Upper lobe of left lung (tissue), 6 donors: ENCODE data around the gene PUDP. TPM values are rescaled to one million over a fixed set of nuclear protein-coding genes. Genes with fewer than 3 reads are reported as not detected.
"Not testable (repeated sequence)": the region's sequence is repeated elsewhere in the genome, so short reads cannot be mapped to it uniquely, and the experiment has no call there.

Experiments used
- ATAC-seq, 2 donors: fragments of 200-7000 bp; cut with Tn5 transposase; one replicate each; pipeline ENCODE4 v1.9.1; 2022; ENCODE audit warnings: mild to moderate bottlenecking in 2 of 2, moderate library complexity in 2 of 2; ENCODE audit not compliant: low FRiP score in 2 of 2
- DNase-seq, 2 donors: peaks; one replicate each; pipeline ENCODE4 v3.0.0-alpha.2; 2019 to 2020
- H3K27ac ChIP-seq, 4 donors: fragments of 200-600 bp; sonication (generic); one replicate each; pipeline ENCODE4 v1.5.1; 2016 to 2019
- H3K27me3 ChIP-seq, 4 donors: fragments of 200-600 bp; sonication (generic); one replicate each; pipeline ENCODE4 v1.5.1; 2017 to 2019
- H3K36me3 ChIP-seq, 4 donors: fragments of 200-600 bp; sonication (generic); one replicate each; pipeline ENCODE4 v1.5.1; 2016 to 2019
- H3K4me1 ChIP-seq, 4 donors: fragments of 200-600 bp; sonication (generic); one replicate each; pipeline ENCODE4 v1.5.1; 2018 to 2019
- H3K4me3 ChIP-seq, 4 donors: fragments of 200-600 bp; sonication (generic); one replicate each; pipeline ENCODE4 v1.5.1; 2017 to 2019; ENCODE audit warnings: mild to moderate bottlenecking in 2 of 4, moderate library complexity in 1 of 4
- H3K9me3 ChIP-seq, 4 donors: fragments of 200-600 bp; sonication (generic); one replicate each; pipeline ENCODE4 v1.5.1; 2018 to 2019
- CTCF ChIP-seq, 6 experiments: fragments of 450-650 bp in 4 of 6; fragments of 200-600 bp in 2 of 6; sonication (generic) in 2 of 6; IDR thresholded peaks; one replicate each; pipeline ENCODE4 v1.5.1; 2016 to 2019; ENCODE audit warnings: antibody characterized with exemption in 6 of 6
- EP300 ChIP-seq, 4 donors: sonication (generic); formaldehyde crosslinking; IDR thresholded peaks; one replicate each; pipeline ENCODE4 v1.5.1; 2017; ENCODE audit warnings: antibody characterized with exemption in 4 of 4, control low read depth in 2 of 4
- POLR2A ChIP-seq, 4 donors: fragments of 450-650 bp; IDR thresholded peaks; one replicate each; pipeline ENCODE4 v1.5.1; 2016 to 2017; ENCODE audit warnings: antibody characterized with exemption in 4 of 4, mild to moderate bottlenecking in 2 of 4
- POLR2AphosphoS5 ChIP-seq, 2 donors: sonication (generic); formaldehyde crosslinking; IDR thresholded peaks; one replicate each; pipeline ENCODE4 v1.5.1; 2017; ENCODE audit warnings: antibody characterized with exemption in 2 of 2
- WGBS, 2 donors: methylation state at CpG; one replicate each; pipeline ENCODE4 v1.1.5; 2017 to 2018; 5-methylcytosine and 5-hydroxymethylcytosine counted together
- total RNA-seq, 6 donors: library from RNA; depleted of rRNA in 4 of 6; stranded (reverse); fragments of >200 nt in 4 of 6; gene quantifications; one replicate each; pipeline versions ENCODE4 v1.1.0 to v1.2.1, GENCODE V29; 2016 to 2021
- donor health status: DM: no; HTN: no; CAD: no; lungs with moderate emphysema.
- donor health status: DM: no; HTN: yes; CAD: no; lungs with severe emphysema.

Gene PUDP
- total RNA-seq, 6 donors from 2014 or later, result 15.0 to 48.2 (median 25.8) TPM

GRCh38 chrX:7050271-7050670 lies 97.7 kb downstream of the PUDP start:
- no peak overlapping the region for H3K27ac ChIP-seq
- H3K27me3 ChIP-seq, result no peaks in the 10 kb centered on the region
- no peak for TF ChIP-seq POLR2A (IDR thresholded peaks at IDR 0.05)
- no peak for TF ChIP-seq CTCF (IDR thresholded peaks at IDR 0.05)
- no peak for TF ChIP-seq EP300 (IDR thresholded peaks at IDR 0.05)
- TF ChIP-seq POLR2AphosphoS5 (IDR thresholded peaks at IDR 0.05), result no peak
- no peaks in the 10 kb centered on the region for H3K9me3 ChIP-seq
- H3K4me1 ChIP-seq, result peaks cover 0 to 3% (median 0%) of the 10 kb centered on the region in 4 donors
- DNase-seq, result no peak
- 76 to 91% methylated on average over 6 to 11 of the region's 11 CpGs for WGBS, 2 donors
- peaks cover 0 to 17% (median 2%) of the 10 kb centered on the region in 4 donors for H3K36me3 ChIP-seq
- no peak overlapping the region for H3K4me3 ChIP-seq
- ATAC-seq, result no peak

GRCh38 chrX:7047951-7048350 lies 100.0 kb downstream of the PUDP start:
- 90 to 91% methylated on average over 4 of the region's 4 CpGs for WGBS, 2 donors
- H3K4me3 ChIP-seq, result no peak overlapping the region
- H3K9me3 ChIP-seq, result no peaks in the 10 kb centered on the region
- peaks cover 0 to 17% (median 2%) of the 10 kb centered on the region in 4 donors for H3K36me3 ChIP-seq
- DNase-seq (no peak), ATAC-seq (no peak)
- H3K27me3 ChIP-seq, result no peaks in the 10 kb centered on the region
- no peaks in the 10 kb centered on the region for H3K4me1 ChIP-seq
- TF ChIP-seq POLR2A (IDR thresholded peaks at IDR 0.05) (no peak), CTCF (IDR thresholded peaks at IDR 0.05) (no peak), POLR2AphosphoS5 (IDR thresholded peaks at IDR 0.05) (no peak), EP300 (IDR thresholded peaks at IDR 0.05) (no peak)
- H3K27ac ChIP-seq, result no peak overlapping the region

GRCh38 chrX:7045238-7045955 lies 102.6 kb downstream of the PUDP start:
- H3K27ac ChIP-seq, result no peak overlapping the region
- no peak overlapping the region for H3K4me3 ChIP-seq
- DNase-seq (no peak), ATAC-seq (no peak)
- no peaks in the 10 kb centered on the region for H3K9me3 ChIP-seq
- H3K36me3 ChIP-seq, result peaks cover 0 to 16% (median 2%) of the 10 kb centered on the region in 4 donors
- no peak for TF ChIP-seq POLR2A (IDR thresholded peaks at IDR 0.05)
- no peak for TF ChIP-seq POLR2AphosphoS5 (IDR thresholded peaks at IDR 0.05)
- no peak for TF ChIP-seq EP300 (IDR thresholded peaks at IDR 0.05)
- no peak for TF ChIP-seq CTCF (IDR thresholded peaks at IDR 0.05)
- WGBS, 2 donors, result 75 to 79% methylated on average over 4 of the region's 4 CpGs
- H3K27me3 ChIP-seq, result no peaks in the 10 kb centered on the region
- peaks cover 0 to 4% (median 0%) of the 10 kb centered on the region in 4 donors for H3K4me1 ChIP-seq

- not testable (repeated sequence) for H3K9me3 ChIP-seq, H3K4me1 ChIP-seq, H3K27ac ChIP-seq, ATAC-seq, DNase-seq, H3K4me3 ChIP-seq, H3K27me3 ChIP-seq, H3K36me3 ChIP-seq
- 88 to 90% methylated on average over 3 of the region's 3 CpGs for WGBS, 2 donors
Observed at GRCh38 chrX:7043796-7044433, 104.0 kb downstream of the PUDP start.

- ATAC-seq (no peak), DNase-seq (no peak)
- no peaks in the 10 kb centered on the region for H3K36me3 ChIP-seq
- 80 to 86% methylated on average over 5 of the region's 5 CpGs for WGBS, 2 donors
- no peaks in the 10 kb centered on the region for H3K4me1 ChIP-seq
- no peaks in the 10 kb centered on the region for H3K9me3 ChIP-seq
- no peaks in the 10 kb centered on the region for H3K27me3 ChIP-seq
- H3K4me3 ChIP-seq, result no peak overlapping the region
- H3K27ac ChIP-seq, result no peak overlapping the region
- TF ChIP-seq CTCF (IDR thresholded peaks at IDR 0.05) (no peak), POLR2A (IDR thresholded peaks at IDR 0.05) (no peak), POLR2AphosphoS5 (IDR thresholded peaks at IDR 0.05) (no peak), EP300 (IDR thresholded peaks at IDR 0.05) (no peak)
Observed at GRCh38 chrX:7028246-7028645, 119.7 kb downstream of the PUDP start.
